SK-N-DZ (cell line): ENCODE results near the gene CAPZB.

Experiments
- DNase-seq: peaks from one replicate; pipeline ENCODE4 v3.0.0-alpha.2; 2015; ENCODE audit warnings: low spot score

The CAPZB gene

DNA sequence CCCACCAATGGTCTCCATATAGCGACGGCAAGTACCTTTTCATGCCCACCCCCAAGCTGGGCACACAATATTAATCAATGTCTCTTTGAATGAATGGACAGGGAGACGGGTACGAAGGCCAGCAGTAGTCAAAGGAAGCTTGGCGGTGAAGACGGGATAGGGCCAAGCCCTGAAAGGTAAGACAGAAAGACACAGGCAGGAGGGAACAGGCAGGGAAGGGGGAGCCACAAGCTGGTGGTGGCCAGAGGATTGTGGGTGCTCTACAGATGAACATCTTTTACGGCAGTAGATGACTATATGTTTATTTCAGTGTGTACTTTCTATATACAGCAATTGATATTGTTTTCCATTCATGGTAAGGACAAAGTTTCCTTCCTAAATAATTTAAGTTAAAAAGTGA is 16.3 kb downstream of the CAPZB start:
- DNase-seq, result no peak

DNA sequence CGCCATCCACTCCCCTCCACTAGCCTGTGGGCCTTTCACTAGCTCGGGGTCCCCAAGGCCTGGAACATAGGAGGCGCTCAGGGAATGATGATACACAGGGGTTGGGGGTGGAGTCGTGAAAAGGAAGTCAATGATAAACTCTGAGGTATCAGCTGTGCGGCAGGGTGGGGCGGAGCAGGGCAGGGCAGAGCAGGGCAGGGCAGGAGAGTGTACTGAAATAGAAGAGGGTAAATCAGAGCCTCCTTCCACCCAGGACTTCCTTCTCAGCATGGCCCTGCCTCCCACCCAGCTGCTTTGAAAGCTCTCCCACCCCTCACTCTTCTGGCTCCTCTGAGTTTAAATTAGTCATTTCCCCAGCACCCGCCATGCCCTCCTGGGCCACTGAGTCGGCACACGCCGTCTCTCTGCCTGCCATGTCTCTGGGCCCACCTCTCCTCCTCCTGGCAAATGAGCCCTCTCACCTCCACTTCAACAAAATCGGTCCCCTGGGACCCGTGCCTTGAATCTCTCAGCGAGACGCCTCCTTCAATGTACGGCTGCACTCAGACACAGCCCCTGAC is 16.9 kb downstream of the CAPZB start:
- DNase-seq, result no peak

DNA sequence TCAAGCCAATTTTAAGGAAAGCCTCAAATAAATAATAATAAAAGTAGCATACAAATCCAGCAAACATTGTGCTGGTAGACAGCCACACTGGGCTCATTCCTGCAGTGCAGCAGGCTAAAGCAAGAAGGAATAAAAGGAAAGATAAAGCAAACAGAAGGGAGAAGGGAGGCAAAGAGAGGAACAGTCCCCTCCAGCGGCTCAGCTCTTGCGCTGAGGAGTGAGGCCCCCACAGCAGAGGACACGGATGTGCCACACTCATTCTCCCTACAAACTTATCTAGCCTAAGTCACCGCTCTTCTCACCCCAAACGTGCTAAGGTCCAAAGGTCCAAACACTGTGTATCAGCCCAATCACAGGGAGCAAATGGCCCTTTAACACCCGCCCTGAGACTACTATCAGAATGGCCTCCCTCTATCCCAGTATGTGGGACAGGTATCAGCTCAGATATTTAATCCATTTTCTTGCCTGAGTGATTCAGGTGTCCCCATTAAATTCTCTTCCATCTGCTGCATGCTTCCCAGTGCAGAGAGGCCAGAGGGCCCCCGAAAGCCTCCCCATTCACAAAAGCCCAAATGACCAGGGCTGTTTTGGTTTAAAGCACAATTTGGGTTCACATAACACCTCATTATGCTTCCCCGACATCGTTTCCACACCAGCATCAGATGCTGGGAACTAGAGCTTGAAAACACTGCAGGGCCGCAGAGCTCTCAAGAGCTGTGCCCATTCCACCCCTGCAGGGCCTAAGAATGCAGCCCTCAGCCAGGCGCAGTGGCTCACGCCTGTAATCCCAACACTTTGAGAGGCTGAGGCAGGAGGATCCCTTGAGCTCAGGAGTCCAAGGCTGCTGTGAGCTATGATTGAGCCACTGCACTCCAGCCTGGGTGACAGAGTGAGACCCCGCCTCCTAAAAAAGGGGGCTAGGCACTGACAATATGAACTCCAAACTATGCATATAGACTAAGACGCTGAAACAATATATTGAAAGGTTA is 17.8 kb downstream of the CAPZB start:
- no peak for DNase-seq

DNA sequence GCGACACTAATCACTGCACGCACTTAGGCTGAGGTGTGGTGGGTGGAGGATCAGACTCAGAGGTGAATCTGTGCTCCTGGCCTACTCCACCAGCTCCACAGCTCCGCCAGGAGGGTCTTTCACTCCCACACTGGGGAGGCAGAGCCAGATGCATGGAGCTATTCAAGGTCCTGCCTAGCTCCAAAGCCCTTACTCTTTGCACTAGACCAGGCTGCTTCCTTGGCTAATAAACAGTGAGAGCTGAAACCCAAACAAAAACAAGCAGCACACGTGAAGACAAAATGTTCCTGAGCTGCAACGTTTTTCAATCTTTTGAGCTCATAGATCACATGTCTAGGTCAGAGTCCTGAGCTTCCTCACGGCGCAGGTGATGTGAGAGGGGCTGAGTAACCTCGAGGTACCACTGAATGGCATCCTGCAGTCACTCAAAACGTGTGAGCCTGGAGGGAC is 19.2 kb downstream of the CAPZB start:
- DNase-seq, result no peak

DNA sequence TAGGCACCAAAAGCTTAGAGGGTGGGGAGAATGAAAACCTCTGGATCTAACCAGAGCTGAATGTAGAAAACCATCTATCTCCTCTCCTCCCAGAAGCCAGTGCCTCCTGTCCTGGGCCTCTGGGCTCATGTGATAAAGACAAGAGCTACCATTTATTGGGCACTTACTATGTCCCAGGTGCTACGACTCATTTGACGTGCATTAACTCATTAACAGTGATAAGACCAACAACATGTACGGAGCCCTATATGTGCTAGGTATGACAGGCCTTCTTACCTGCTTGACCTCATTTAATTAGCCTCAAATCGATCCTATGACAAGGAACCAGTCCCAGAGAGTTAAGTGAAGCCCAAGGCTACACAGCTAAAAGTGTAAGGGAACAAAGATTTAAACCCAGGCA is 19.7 kb downstream of the CAPZB start:
- DNase-seq, result no peak

DNA sequence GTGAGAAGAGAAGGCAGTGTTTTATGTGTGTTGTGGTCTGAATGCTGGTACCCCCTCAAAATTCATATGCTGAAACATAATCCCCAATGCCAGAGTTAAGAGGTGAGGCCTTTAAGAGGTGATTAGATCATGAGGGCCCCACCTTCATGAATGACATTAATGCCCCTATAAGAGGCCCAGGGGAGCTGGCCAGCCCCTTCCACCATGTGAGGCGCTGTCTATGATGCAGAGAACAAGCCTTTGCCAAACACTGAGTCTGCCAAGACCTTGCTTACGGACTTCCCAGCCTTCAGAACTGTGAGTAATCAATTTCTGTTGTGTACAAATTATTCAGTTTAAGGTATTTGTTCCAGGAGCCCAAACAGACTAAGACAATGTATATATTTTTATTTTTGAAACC is 20.2 kb downstream of the CAPZB start:
- no peak for DNase-seq

DNA sequence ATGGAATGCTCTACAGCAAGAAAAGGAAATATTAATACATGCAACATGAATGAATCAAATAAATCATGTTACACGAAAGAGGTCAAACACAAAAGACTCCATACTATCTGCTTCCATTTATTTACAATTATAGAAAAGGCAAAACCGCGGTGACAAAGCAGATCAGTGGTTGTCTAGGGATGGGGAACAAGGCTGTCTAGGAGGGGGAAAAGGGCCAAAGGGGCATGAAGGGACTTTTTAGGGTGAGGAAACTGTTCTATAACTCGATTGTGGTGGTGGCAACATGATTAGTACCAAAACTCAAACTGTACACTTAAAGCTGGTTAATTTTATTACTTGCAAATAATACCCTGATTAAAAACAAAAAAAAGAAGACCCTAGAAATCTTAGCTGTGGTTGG is 20.6 kb downstream of the CAPZB start:
- DNase-seq, result no peak

DNA sequence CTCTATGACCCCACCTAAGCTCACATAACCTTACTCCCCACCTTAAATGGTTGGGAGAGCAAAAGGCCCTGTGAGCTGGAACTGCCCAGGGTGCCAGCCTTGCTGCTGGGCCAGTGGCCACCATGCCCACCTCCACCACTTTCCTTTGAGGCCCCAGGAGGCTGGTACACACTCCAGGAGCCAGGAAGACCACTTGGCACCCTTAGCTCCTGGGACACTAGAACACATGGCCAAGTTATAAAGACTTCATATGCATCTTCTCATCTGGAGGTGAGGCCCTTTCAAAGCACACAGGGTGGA is 21.9 kb downstream of the CAPZB start:
- no peak for DNase-seq

DNA sequence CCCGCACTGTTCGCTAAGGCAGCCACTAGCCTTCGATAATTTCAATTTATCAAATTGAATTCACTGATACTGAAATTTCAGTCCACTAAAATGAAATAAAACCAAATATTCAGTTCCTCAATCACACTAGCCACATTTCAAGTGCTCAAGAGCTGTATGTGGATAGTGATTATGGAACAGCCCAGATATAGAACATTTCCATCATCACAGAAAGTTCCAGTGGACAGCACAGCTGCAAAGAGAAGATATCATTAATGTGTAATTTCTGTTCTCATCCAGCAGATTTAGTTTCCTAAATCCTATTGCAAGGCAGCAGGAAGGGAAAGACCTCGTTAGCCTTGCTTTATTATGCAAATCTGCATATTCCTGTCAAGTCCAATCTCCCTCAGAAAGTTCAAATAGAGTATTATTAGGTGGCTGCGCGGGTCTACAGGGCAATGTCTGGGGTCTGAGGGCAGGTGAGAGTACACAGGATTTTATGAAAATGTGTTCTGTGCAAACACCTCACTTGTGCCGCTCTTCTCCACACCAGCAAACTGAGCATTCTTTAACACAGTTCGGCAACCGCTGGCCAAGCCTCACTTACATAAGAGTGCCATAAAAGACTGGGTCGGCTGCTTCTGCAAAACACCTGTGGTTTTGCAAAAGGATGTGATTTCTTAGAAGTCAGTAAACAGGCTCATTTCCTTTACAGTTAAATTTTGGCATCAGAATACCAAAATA is 22.4 kb downstream of the CAPZB start:
- DNase-seq, result no peak

DNA sequence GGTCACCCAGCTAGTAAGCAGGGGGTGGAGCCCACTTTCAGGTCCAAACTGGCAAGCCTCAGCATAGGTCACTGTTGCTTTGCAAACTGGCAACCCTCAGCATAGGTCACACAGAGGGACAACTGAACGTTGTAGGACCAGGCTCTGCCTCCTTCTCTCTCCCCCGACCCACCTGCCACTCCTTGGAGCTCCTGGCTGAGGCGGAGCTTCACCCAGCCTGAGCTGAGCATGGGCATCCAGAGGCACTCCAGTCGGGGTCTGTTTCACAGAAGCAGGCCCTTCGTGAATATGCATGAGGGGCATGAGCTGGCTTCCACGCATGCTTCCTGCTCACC is 24.2 kb downstream of the CAPZB start:
- no peak for DNase-seq

DNA sequence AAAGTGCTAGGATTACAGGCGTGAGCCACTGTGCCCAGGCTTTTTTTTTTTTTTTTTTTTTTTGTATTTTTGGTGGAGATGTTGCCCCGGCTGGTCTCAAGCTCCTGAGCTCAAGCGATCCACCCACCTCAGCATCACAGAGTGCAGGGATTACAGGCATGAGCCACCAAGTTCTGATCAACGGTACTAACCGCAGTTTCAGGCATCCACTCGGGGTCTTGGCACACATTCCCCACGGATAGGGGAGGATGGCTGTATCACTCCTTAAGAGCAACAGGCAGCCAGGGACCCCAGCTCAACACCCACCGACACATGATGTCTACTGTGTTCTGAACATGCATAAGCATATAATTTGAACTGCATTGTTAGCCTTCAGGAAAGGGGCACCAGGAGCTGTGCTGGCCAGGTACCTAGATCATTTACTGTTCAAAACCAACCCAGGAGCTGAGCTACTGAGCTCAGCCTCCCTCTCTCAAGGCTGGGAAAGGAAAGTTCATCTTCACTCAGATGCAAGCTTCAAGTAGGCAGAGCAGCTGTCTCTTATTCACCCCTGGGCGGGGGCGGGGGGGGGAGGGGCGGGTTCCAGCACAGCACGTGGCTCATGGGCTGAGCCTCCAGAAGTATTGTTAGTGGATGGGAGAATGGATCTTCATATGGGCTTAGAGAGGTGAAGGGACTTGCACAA is 24.7 kb downstream of the CAPZB start:
- DNase-seq, result no peak

DNA sequence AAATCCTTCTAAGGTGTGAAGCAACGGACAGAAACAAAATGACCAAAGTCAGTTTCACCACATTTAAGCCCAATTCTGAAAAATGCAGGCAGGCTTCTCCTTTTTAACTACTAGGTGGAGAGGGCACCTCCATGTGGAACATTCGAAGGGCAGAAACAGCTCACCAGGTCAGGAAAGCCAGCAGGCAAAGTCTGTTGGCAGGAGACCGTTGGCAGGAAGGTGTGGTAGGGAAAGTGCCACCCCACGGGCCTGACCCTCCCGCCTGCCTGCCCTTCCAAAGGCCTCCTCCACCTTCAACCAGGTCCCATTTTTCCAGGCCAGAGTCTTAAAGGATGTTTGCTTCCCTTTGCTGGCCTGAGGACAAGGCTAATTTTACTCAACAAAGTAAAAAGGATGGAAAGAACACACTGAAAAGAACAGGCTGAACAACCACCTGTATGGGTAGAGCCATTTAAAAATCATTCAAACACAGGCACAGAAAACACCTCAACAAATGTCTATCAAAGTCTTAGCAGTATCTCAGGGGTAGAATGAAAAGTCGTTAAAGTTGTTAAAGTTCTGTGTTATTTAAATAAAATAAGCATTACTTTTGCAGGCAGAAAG is 26.4 kb downstream of the CAPZB start:
- no peak for DNase-seq

DNA sequence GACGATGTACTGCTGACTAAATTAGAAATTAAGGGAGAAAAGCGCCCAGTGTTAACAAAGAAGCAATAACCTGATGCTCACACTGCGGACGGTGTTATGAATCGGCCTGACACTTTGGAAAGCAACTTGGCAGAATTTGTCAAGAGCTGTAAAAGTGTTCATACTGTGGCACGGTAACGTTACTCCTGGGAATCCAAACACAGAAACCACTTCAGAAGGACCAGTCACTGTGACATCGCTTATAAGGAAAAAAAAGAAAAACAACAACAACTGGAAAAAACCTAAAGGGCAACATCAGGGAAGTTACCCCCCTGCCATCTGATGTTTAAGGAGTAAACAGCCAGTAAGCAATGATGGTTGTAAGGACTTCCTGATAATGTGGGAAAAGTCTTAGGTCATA is 27.7 kb downstream of the CAPZB start:
- no peak for DNase-seq

DNA sequence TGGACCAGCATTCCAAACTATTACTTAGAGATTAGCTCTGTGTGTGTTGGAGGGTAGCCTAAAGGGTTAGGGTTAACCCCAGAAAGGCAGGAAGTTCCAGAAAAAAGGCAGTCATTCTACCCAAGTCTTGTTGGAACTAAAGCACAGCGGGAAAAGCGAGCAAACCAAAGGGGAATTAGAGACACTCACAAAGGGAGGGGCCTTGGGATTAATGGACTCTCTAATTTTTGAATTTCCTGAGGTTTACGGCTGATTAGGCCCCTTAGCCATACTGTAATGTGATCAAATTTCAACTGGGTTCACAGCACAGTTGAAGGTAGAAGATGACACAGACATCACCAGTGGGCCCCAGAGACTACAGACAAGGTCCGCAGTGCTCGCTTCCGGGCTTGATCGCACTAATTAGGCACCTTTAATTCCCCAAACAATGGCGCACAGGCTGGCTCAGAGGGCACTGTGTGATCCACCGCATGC is 28.3 kb downstream of the CAPZB start:
- DNase-seq, result no peak

DNA sequence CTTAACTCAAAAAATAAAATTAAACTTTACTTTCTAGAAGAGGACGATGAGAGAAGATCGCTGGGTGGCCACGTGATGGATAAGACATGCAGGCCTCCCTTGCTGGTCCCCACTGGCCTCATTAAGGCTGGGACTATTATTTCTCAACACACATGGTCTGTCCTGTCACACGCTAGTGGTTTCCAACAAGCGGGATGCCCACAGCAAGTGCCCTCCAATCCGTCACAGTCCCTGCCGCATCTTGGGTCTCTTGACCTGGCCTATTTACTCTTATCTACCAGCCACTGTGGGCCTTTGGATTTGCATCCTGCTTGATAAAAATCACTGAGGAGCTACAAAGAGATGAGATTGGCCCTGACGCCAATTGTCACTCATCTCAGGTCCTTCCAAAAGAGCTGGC is 30.0 kb downstream of the CAPZB start:
- DNase-seq, result no peak

DNA sequence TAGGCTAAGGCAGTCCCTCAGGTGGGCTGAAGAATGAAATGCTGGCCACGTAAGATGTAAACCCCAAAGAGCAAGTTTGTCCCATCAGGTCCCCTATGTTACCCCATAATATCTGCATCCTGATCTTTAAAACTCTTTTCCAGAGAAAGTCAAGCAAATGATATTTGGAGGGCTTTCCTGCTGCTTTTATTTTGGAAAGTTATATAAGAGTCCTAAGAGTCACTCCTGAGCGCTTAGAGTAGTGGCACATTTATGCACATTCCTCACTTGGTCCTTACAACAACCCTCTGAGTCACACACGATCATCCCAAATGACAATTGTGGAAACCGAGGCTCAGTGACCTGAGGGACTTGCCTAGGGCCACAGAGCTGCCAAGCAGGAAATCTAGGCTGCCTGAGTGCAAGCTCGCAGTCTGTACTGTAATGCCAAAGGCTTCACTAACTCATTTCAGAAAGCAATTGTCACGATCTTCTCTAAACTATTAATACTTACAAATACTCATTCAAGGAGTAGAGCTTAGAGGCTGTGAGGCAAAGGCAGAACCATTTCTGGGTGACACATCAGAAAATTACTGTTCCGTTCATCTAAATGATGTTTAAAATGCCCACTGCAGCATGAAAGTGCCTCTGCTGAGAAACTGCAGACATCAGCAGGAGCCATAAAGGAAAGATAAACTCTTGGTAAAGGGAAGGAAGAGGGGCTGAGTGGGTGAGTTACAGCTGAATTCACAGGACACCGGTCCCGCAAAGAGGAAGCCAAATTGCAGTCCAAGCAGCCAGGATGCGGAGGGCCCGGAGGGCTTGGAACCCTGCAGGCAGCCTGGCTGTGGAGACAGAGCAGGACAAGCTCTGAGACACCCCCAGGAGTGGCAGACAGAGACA is 30.8 kb downstream of the CAPZB start:
- no peak for DNase-seq

DNA sequence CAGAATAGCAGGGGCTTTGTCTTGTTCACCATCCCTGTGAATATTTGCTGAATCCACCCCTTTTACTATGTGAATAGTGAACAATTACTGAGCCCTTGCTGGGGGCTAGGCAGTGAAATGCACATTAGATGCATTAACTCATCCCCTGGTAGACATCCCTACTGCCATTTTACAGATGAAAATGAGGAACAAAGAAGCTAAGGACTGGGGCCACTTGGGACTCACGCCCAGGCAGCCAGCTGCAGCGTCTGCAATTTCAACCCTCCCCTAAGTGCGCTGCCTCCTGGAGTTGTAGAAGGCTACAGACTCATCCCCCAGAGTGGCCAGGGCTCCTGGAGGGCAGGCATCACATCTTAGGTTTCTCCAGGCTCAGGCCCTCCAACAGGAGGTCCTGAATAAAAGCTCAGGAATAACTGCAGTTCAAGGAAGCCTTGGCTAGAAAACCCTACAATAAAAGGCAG is 31.6 kb downstream of the CAPZB start:
- no peak for DNase-seq

DNA sequence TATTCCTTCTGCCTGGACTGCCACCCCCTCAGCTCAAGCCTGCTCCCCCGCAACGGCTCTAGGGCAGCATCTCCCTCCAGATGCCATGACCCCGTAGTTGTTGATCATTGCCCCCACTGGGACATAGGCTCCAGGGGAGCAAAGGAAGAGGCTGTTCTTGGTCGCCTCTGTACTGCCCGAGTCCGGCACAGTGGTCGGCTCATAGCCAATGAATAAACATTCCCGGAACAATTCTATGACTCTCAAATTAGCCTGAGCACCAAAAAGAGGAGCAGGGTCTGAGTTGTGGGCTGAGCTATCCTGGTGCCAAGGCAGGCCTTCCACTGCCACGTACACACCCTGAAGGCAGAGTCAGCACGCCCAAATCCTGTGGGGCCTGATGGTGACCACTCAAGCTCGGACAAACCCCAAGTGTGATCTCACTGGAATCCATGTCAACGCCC is 33.1 kb downstream of the CAPZB start:
- no peak for DNase-seq

DNA sequence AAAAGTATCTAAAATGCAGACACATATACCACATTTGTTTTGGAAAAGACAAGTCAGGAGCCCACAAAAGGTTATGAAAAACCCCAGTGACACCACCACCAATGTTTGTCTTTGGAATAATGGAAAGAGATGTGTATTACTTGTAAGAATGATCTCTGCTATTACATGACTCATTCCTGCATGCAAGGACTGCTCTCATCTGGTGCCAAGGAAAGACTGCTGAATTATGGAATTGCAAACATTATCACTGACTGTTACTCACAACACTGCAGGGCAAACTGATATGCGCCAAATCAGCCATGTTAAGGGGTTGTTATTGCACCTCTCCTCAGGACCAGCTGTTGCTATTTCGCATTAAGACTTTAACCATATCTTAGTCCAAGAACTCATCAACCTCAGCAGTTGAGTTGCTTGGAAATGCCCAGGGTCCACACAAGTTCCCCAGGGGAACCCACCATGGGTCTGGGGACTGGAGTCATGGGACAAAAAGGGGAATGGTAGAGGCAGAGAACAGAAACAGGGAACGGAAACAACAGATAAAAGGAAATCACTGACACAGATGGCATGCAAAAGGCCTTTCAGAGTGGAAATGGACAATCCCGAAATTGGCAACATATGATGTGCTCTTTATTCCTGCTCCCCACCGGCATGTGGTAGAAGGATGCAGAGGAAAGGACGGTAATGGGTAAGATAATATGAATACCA is 34.4 kb downstream of the CAPZB start:
- no peak for DNase-seq
